Mesendoderm (in vitro differentiated cells): ENCODE data around the gene ADAM12.

Experiments
- DNase-seq: peaks from one replicate; pipeline ENCODE4 v3.0.0; 2013
- H2AK5ac ChIP-seq: 2 replicates; pipeline ENCODE4 v1.6.1; 2013; ENCODE audit warnings: low read length, inconsistent platforms
- H2BK120ac ChIP-seq: 2 replicates; pipeline ENCODE4 v1.6.1; 2013; ENCODE audit warnings: low read depth, mild to moderate bottlenecking, low read length, moderate library complexity, mixed read lengths
- H2BK15ac ChIP-seq: replicated peaks from 2 replicates; pipeline ENCODE4 v1.6.1; 2013; ENCODE audit warnings: low read depth, mild to moderate bottlenecking, moderate library complexity
- H2BK5ac ChIP-seq: 2 replicates; pipeline ENCODE4 v1.6.1; 2013; ENCODE audit warnings: low read length, inconsistent platforms
- H3K18ac ChIP-seq: 2 replicates; pipeline ENCODE4 v1.6.1; 2013; ENCODE audit warnings: mild to moderate bottlenecking, low read length, mixed read lengths
- H3K23ac ChIP-seq: one replicate; pipeline ENCODE4 v1.6.1; 2013; ENCODE audit warnings: low read length
- H3K27ac ChIP-seq: 2 replicates; pipeline ENCODE4 v1.5.1; 2013; ENCODE audit warnings: low read depth, mild to moderate bottlenecking, inconsistent platforms, low read length, moderate library complexity
- H3K27me3 ChIP-seq: 2 replicates; pipeline ENCODE4 v1.6.1; 2013; ENCODE audit warnings: low read length, control low read depth, mild to moderate bottlenecking, inconsistent platforms; ENCODE audit not compliant: insufficient read depth, poor library complexity
- H3K36me3 ChIP-seq: 2 replicates; pipeline ENCODE4 v1.6.1; 2013; ENCODE audit warnings: low read length, inconsistent platforms; ENCODE audit not compliant: control insufficient read depth, insufficient read depth
- H3K4ac ChIP-seq: one replicate; pipeline ENCODE4 v1.6.1; 2013; ENCODE audit warnings: low read depth, mild to moderate bottlenecking, low read length, moderate library complexity
- H3K4me1 ChIP-seq: 2 replicates; pipeline ENCODE4 v1.6.1; 2013; ENCODE audit warnings: low read depth, low read length, inconsistent platforms; ENCODE audit not compliant: control insufficient read depth
- H3K4me2 ChIP-seq: 2 replicates; pipeline ENCODE4 v1.6.1; 2013; ENCODE audit warnings: low read length
- H3K4me3 ChIP-seq: 2 replicates; pipeline ENCODE4 v1.5.1; 2013; ENCODE audit warnings: mild to moderate bottlenecking, low read length
- H3K56ac ChIP-seq: one replicate; pipeline ENCODE4 v1.6.1; 2013; ENCODE audit warnings: low read length
- H3K79me1 ChIP-seq: 2 replicates; pipeline ENCODE4 v1.6.1; 2013; ENCODE audit warnings: low read length, inconsistent platforms
- H3K79me2 ChIP-seq: 2 replicates; pipeline ENCODE4 v1.6.1; 2013; ENCODE audit warnings: mild to moderate bottlenecking, low read length; ENCODE audit not compliant: control insufficient read depth, insufficient read depth
- H3K9ac ChIP-seq: 2 replicates; pipeline ENCODE4 v1.6.1; 2013; ENCODE audit warnings: low read length, inconsistent platforms
- H4K5ac ChIP-seq: one replicate; pipeline ENCODE4 v1.6.1; 2013; ENCODE audit warnings: low read length
- H4K8ac ChIP-seq: one replicate; pipeline ENCODE4 v1.6.1; 2013; ENCODE audit warnings: low read depth, mild to moderate bottlenecking, control low read depth, low read length, moderate library complexity
- WGBS: extraction: QIAGEN DNeasy Blood & Tissue Kit; methylation state at CpG from one replicate; pipeline ENCODE4 v1.1.7; 2013; ENCODE audit warnings: low lambda C conversion rate, missing lambda C conversion rate; ENCODE audit not compliant: insufficient coverage; ENCODE audit errors: extremely low coverage; 5-methylcytosine and 5-hydroxymethylcytosine counted together

Gene ADAM12

GRCh38 chr10:126075009-126075408 is 313.3 kb downstream of the ADAM12 start:
- Histone ChIP-seq H2AK5ac (no peak overlapping the region), H3K4me1 (no peaks in the 10 kb centered on the region), H3K36me3 (no peaks in the 10 kb centered on the region), H4K5ac (no peak overlapping the region), H3K56ac (no peak overlapping the region), H3K4me2 (no peak overlapping the region), H2BK120ac (no peak overlapping the region), H3K4ac (no peak overlapping the region), H3K23ac (no peak overlapping the region), H3K4me3 (no peak overlapping the region), H4K8ac (no peak overlapping the region), H3K79me1 (no peaks in the 10 kb centered on the region), H2BK15ac (no peak overlapping the region), H2BK5ac (no peak overlapping the region), H3K18ac (no peak overlapping the region), H3K9ac (no peak overlapping the region), H3K27ac (no peak overlapping the region), H3K27me3 (no peaks in the 10 kb centered on the region), H3K79me2 (no peaks in the 10 kb centered on the region)
- WGBS, result no CpG with 5 or more reads among the region's 6 CpGs
- no peak for DNase-seq

GRCh38 chr10:126074291-126074690 is 314.0 kb downstream of the ADAM12 start:
- no peaks in the 10 kb centered on the region for H3K4me1 ChIP-seq
- no peaks in the 10 kb centered on the region for H3K27me3 ChIP-seq
- H4K5ac ChIP-seq, result no peak overlapping the region
- H2AK5ac ChIP-seq, result no peak overlapping the region
- WGBS, result no CpG with 5 or more reads among the region's 3 CpGs
- no peak overlapping the region for H2BK15ac ChIP-seq
- DNase-seq, result no peak
- H3K4ac ChIP-seq, result no peak overlapping the region
- H2BK5ac ChIP-seq, result no peak overlapping the region
- no peak overlapping the region for H3K56ac ChIP-seq
- H3K79me2 ChIP-seq, result no peaks in the 10 kb centered on the region
- H3K79me1 ChIP-seq, result no peaks in the 10 kb centered on the region
- H4K8ac ChIP-seq, result no peak overlapping the region
- H3K27ac ChIP-seq, result no peak overlapping the region
- no peak overlapping the region for H2BK120ac ChIP-seq
- H3K4me2 ChIP-seq, result no peak overlapping the region
- H3K4me3 ChIP-seq, result no peak overlapping the region
- H3K36me3 ChIP-seq, result no peaks in the 10 kb centered on the region
- H3K9ac ChIP-seq, result no peak overlapping the region
- no peak overlapping the region for H3K23ac ChIP-seq
- no peak overlapping the region for H3K18ac ChIP-seq

DNA sequence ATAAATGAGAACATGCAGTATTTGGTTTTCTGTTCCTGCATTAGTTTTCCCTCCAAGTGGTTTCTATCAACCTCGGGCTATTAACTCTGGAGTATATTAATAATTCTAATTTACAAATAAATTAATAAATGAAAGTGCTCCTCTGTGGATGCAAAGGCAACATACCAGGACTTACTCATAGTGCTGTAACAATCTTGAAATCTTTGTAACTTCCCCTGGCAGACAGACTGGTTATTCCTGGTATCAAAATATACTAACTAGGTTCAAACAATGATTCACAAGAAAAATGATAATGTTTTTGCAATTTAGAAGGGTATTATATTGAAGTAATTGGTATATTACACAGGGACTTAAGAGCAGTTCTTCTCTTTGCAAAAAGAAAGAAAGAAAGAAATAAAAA is 314.7 kb downstream of the ADAM12 start:
- no peak overlapping the region for H3K4me2 ChIP-seq
- no peaks in the 10 kb centered on the region for H3K27me3 ChIP-seq
- H4K8ac ChIP-seq, result no peak overlapping the region
- H3K4me1 ChIP-seq, result no peaks in the 10 kb centered on the region
- no peak overlapping the region for H4K5ac ChIP-seq
- H3K56ac ChIP-seq, result no peak overlapping the region
- DNase-seq, result no peak
- no peak overlapping the region for H2AK5ac ChIP-seq
- no peak overlapping the region for H3K9ac ChIP-seq
- no peak overlapping the region for H2BK15ac ChIP-seq
- H3K4me3 ChIP-seq, result no peak overlapping the region
- no CpG with 5 or more reads among the region's 1 CpG for WGBS
- no peaks in the 10 kb centered on the region for H3K36me3 ChIP-seq
- H3K79me1 ChIP-seq, result no peaks in the 10 kb centered on the region
- no peak overlapping the region for H3K23ac ChIP-seq
- H3K27ac ChIP-seq, result no peak overlapping the region
- no peaks in the 10 kb centered on the region for H3K79me2 ChIP-seq
- H2BK120ac ChIP-seq, result no peak overlapping the region
- H3K4ac ChIP-seq, result no peak overlapping the region
- H2BK5ac ChIP-seq, result no peak overlapping the region
- no peak overlapping the region for H3K18ac ChIP-seq

DNA sequence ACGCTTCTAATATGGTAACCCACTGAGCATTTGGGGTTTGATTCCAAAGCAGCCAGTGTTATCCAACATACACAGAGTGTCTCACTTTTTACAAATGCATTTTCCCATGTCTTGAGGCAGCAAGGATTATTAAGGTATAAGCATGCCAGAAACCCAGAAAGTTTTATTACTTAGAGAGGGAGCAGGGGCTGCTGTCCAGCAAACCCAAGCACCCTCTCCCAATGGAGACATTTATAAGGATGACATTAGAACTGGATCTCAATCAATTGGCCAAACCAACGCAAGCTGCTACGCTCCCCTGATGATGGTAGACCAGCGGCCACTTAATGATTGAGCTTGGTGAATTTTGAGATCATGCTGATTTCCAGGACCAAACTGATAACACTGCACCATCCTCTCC is 315.7 kb downstream of the ADAM12 start:
- H2BK5ac ChIP-seq, result no peak overlapping the region
- no peaks in the 10 kb centered on the region for H3K4me1 ChIP-seq
- no peak overlapping the region for H3K23ac ChIP-seq
- H3K27ac ChIP-seq, result no peak overlapping the region
- no peak overlapping the region for H3K4me2 ChIP-seq
- no peak overlapping the region for H3K56ac ChIP-seq
- DNase-seq, result no peak
- H3K27me3 ChIP-seq, result no peaks in the 10 kb centered on the region
- no peaks in the 10 kb centered on the region for H3K79me2 ChIP-seq
- H3K4me3 ChIP-seq, result no peak overlapping the region
- no peak overlapping the region for H2BK15ac ChIP-seq
- WGBS, result no CpG with 5 or more reads among the region's 4 CpGs
- H3K9ac ChIP-seq, result no peak overlapping the region
- H3K4ac ChIP-seq, result no peak overlapping the region
- no peak overlapping the region for H4K5ac ChIP-seq
- no peaks in the 10 kb centered on the region for H3K79me1 ChIP-seq
- H3K18ac ChIP-seq, result no peak overlapping the region
- no peaks in the 10 kb centered on the region for H3K36me3 ChIP-seq
- H2AK5ac ChIP-seq, result no peak overlapping the region
- no peak overlapping the region for H2BK120ac ChIP-seq
- no peak overlapping the region for H4K8ac ChIP-seq

GRCh38 chr10:126070476-126071215 is 317.6 kb downstream of the ADAM12 start:
- Histone ChIP-seq H2BK120ac (no peak overlapping the region), H2BK5ac (no peak overlapping the region), H3K9ac (no peak overlapping the region), H3K27ac (no peak overlapping the region), H4K5ac (no peak overlapping the region), H3K4me1 (no peaks in the 10 kb centered on the region), H3K18ac (no peak overlapping the region), H3K4ac (no peak overlapping the region), H3K36me3 (no peaks in the 10 kb centered on the region), H3K56ac (no peak overlapping the region), H3K23ac (no peak overlapping the region), H3K27me3 (no peaks in the 10 kb centered on the region), H3K79me1 (no peaks in the 10 kb centered on the region), H4K8ac (no peak overlapping the region), H3K4me2 (no peak overlapping the region), H2BK15ac (no peak overlapping the region), H3K4me3 (no peak overlapping the region), H2AK5ac (no peak overlapping the region), H3K79me2 (no peaks in the 10 kb centered on the region)
- no CpG with 5 or more reads among the region's 8 CpGs for WGBS
- no peak for DNase-seq

DNA sequence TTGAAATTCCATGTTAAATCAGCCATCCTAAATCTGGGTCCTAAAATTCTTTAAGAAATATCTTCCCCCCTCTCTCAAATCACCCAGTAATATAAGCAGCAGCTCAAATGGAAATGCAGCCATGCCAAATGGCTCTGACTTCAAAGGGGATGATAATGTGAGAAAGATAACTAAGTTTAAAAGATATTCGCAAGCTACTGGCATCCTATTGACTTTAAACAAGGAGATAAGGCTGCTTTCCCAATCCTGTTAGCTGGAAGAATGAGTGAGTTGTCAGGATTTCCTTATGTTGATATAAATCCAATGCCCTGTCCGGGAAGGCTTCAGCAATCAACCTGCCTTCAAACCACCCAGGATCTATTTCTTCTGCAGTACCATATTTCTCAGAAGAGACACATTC is 320.0 kb downstream of the ADAM12 start:
- Histone ChIP-seq H2BK15ac (no peak overlapping the region), H4K5ac (no peak overlapping the region), H3K79me1 (no peaks in the 10 kb centered on the region), H3K56ac (no peak overlapping the region), H2AK5ac (no peak overlapping the region), H4K8ac (no peak overlapping the region), H3K18ac (no peak overlapping the region), H3K4ac (no peak overlapping the region), H3K27ac (no peak overlapping the region), H3K23ac (no peak overlapping the region), H2BK5ac (no peak overlapping the region), H3K4me1 (no peaks in the 10 kb centered on the region), H3K4me2 (no peak overlapping the region), H2BK120ac (no peak overlapping the region), H3K36me3 (no peaks in the 10 kb centered on the region), H3K27me3 (no peaks in the 10 kb centered on the region), H3K79me2 (no peaks in the 10 kb centered on the region), H3K9ac (no peak overlapping the region), H3K4me3 (no peak overlapping the region)
- peak; percentile 85 for DNase-seq
- WGBS, result no CpG with 5 or more reads among the region's 2 CpGs
